Glutamatergic neuron (in vitro differentiated cells): ENCODE measurements around the gene EIF1AD. TPM values are rescaled to one million over a fixed set of nuclear protein-coding genes. Genes with fewer than 3 reads are reported as not detected.

Experiments
- DNase-seq: peaks from one replicate; pipeline ENCODE4 v3.0.0; 2022
- H3K27ac Mint-ChIP-seq: one replicate; pipeline ENCODE4 v1.8.0; 2020; ENCODE audit warnings: mild to moderate bottlenecking, mixed read lengths, inconsistent platforms; ENCODE audit not compliant: unreplicated experiment
- H3K27me3 Mint-ChIP-seq: one replicate; pipeline ENCODE4 v1.8.0; 2020; ENCODE audit warnings: mild to moderate bottlenecking, moderate library complexity, mixed read lengths, inconsistent platforms; ENCODE audit not compliant: unreplicated experiment
- H3K36me3 Mint-ChIP-seq: one replicate; pipeline ENCODE4 v1.8.0; 2020; ENCODE audit warnings: mild to moderate bottlenecking, mixed read lengths, inconsistent platforms; ENCODE audit not compliant: unreplicated experiment
- H3K4me1 Mint-ChIP-seq: one replicate; pipeline ENCODE4 v1.8.0; 2020; ENCODE audit warnings: mild to moderate bottlenecking, low read depth, mixed read lengths, inconsistent platforms; ENCODE audit not compliant: unreplicated experiment
- H3K4me3 Mint-ChIP-seq: one replicate; pipeline ENCODE4 v1.8.0; 2020; ENCODE audit warnings: mild to moderate bottlenecking, mixed read lengths, inconsistent platforms; ENCODE audit not compliant: unreplicated experiment
- H3K9me3 Mint-ChIP-seq: one replicate; pipeline ENCODE4 v1.8.0; 2020; ENCODE audit warnings: mild to moderate bottlenecking, moderate library complexity, mixed read lengths, inconsistent platforms; ENCODE audit not compliant: unreplicated experiment
- CTCF ChIP-seq: fragments of 200-600 bp; sonication (generic); IDR thresholded peaks from one replicate; pipeline ENCODE4 v1.5.0; 2021; ENCODE audit not compliant: partially characterized antibody, unreplicated experiment
- long read RNA-seq: library from polyadenylated mRNA; unstranded; transcript quantifications from one replicate; pipeline ENCODE4 v2.0.0, GENCODE V29; 2020; ENCODE audit not compliant: unreplicated experiment
- total RNA-seq: library from RNA; stranded (reverse); fragmentation: NEBNext Ultra II Directional; extraction: Animal tissue kit (Norgen Biotek cat#: 25700); gene quantifications from one replicate; pipeline ENCODE4 v1.2.1, GENCODE V29; 2021; ENCODE audit not compliant: unreplicated experiment

EIF1AD gene
- 37.6 TPM for total RNA-seq
- long read RNA-seq, partial matches to known transcripts, result 0 of 6 reads
- long read RNA-seq, other reads (novel, unspliced or antisense), result 4 of 6 reads

GRCh38 chr11:66001942-66002647, at the start of gene EIF1AD, which contains the start of gene BANF1:
TSS of gene EIF1AD (minus strand) at chr11:66002157. CDS start at chr11:66000389, 1,768 bp downstream.
TSS of gene BANF1 (plus strand) at chr11:66002503. CDS start at chr11:66003251, 748 bp downstream.
- H3K36me3 Mint-ChIP-seq, result no peaks in the 10 kb centered on the region
- peaks cover 2% of the 10 kb centered on the region for H3K9me3 Mint-ChIP-seq

GRCh38 chr11:66051371-66051765, 49.4 kb upstream of the EIF1AD start:
- Mint-ChIP-seq H3K36me3 (no peaks in the 10 kb centered on the region), H3K4me3 (peak overlapping the region; percentile 95), H3K27ac (peak overlapping the region; percentile 97), H3K27me3 (peaks cover 8% of the 10 kb centered on the region), H3K4me1 (peaks cover 22% of the 10 kb centered on the region), H3K9me3 (peaks cover 10% of the 10 kb centered on the region)
- TF ChIP-seq CTCF, result no peak
- no peak for DNase-seq

More at GRCh38 chr11:66001942-66002647, at the start of gene EIF1AD, which contains the start of gene BANF1:
- TF ChIP-seq CTCF, result no peak
- DNase-seq, result peak; percentile 89
- peak within 1 kb of the TSS; percentile 98 for H3K27ac Mint-ChIP-seq
- peak within 1 kb of the TSS; percentile 99 for H3K4me3 Mint-ChIP-seq
- H3K4me1 Mint-ChIP-seq, result peaks cover 11% of the 10 kb centered on the region
- peaks cover 8% of the 10 kb centered on the region for H3K27me3 Mint-ChIP-seq

GRCh38 chr11:66050581-66051231, 48.7 kb upstream of the EIF1AD start:
- Mint-ChIP-seq H3K4me1 (peaks cover 22% of the 10 kb centered on the region), H3K27me3 (peaks cover 9% of the 10 kb centered on the region), H3K27ac (peak overlapping the region; percentile 97), H3K4me3 (peak overlapping the region; percentile 95), H3K9me3 (peaks cover 10% of the 10 kb centered on the region), H3K36me3 (no peaks in the 10 kb centered on the region)
- TF ChIP-seq CTCF, result no peak
- DNase-seq, result no peak

DNA sequence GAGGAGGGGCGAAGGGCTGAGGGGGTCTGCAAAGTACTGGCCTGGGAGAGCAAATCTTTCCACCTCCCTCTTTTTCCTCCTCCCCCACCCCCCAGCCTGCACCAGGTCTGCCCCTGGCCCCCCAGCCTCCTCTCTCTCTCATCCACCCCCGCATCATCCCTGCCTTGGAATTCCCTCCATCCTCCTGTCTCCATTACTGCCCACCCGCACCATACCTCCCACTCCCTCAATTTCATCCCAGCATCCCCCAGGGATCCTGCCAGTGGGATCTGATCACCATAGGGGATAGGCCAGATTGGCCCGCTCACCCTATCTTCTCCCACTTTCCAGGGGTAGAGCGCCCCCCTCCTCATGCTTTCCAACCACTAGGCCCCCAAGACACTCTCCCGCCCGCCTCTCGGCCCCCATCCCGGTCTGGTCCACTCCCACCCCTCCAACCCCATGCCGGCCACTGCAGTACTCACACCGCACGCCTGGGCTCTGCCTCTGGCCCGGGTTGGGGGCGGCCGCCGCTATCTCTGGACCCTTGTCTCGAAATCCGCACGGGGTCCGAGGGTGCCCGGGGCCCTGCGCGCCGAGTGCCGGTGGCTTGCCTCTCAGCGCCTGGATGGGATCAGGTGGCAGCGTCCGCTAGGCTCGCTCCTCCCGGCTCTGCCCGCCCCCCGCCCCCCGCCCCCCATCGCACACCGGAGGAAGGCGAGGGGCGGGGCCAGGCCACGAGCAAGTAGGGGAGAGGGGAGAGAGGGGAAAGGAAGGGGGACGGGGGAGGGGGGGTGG, 46.8 kb upstream of the EIF1AD start, which contains the start of gene GAL3ST3:
GAL3ST3 (minus strand) TSS at position 615 of the 777 bp plus-strand sequence. CDS start 3,746 bp downstream, outside the sequence.
- H3K36me3 Mint-ChIP-seq, result no peaks in the 10 kb centered on the region
- H3K4me1 Mint-ChIP-seq, result peaks cover 22% of the 10 kb centered on the region
- peak; percentile 55 for DNase-seq

More for the DNA sequence above, 46.8 kb upstream of the EIF1AD start, which contains the start of gene GAL3ST3:
- Mint-ChIP-seq H3K4me3 (peak within 1 kb of the TSS; percentile 68), H3K27ac (no peak within 1 kb of the TSS), H3K27me3 (peaks cover 8% of the 10 kb centered on the region), H3K9me3 (peaks cover 10% of the 10 kb centered on the region)
- no peak for TF ChIP-seq CTCF
